ENCODE results near the gene SORCS3. TPM values are rescaled to one million over a fixed set of nuclear protein-coding genes. Genes with fewer than 3 reads are reported as not detected.

The SORCS3 gene
- total RNA-seq, 1 experiment from 2014 or later, result 0.04 TPM

DNA sequence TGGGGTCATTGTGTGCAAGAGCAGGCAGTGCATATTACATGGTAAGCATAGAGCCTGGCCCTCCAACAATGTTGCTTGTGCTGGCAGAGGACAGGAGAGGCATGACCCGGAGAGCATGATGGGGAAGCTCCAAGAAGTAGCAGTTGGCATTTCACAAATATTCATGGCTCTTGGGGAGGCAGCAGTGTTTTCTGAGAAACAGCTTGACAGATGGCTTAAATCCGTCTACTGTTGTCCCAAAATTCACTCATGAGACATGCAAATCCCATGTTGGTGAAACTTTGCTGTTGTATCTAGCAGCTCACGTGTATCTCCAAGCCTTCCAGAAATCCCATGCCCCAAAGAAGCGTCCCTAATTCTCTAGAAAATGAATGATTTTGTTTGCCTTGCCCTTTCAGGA is 487.0 kb downstream of the SORCS3 start:
- Histone ChIP-seq H3K27ac (ENCODE audit: insufficient read length, low read depth, low read length) (no peak overlapping the region), H3K14ac (ENCODE audit: insufficient read depth, low read length) (no peak overlapping the region), H3K4ac (ENCODE audit: low read depth, low read length) (no peak overlapping the region), H4K8ac (replicated peaks; ENCODE audit: insufficient read length, low read depth, low read length) (no peak overlapping the region), H2AK5ac (ENCODE audit: insufficient read length, low read length) (no peak overlapping the region), H3K9me3 (ENCODE audit: control insufficient read depth, low read depth, low read length) (no peaks in the 10 kb centered on the region), H3K23me2 (ENCODE audit: insufficient read length, low read depth, low read length, poor library complexity, severe bottlenecking) (no peaks in the 10 kb centered on the region), H2AFZ (ENCODE audit: low read length) (no peak overlapping the region), H3K79me2 (ENCODE audit: insufficient read depth, low read length) (no peaks in the 10 kb centered on the region), H3K27me3 (ENCODE audit: insufficient read depth, low read length) (no peaks in the 10 kb centered on the region), H4K91ac (ENCODE audit: insufficient read length, low read depth, low read length) (no peak overlapping the region), H2BK120ac (ENCODE audit: low read depth, low read length, poor library complexity, severe bottlenecking) (no peak overlapping the region), H3T11ph (ENCODE audit: low read length) (no peak overlapping the region), H3K56ac (ENCODE audit: insufficient read length, low read depth, low read length) (no peak overlapping the region), H2BK12ac (ENCODE audit: insufficient read length, low read depth, low read length) (no peak overlapping the region), H3K4me1 (ENCODE audit: insufficient read depth, low read length) (no peaks in the 10 kb centered on the region), H3K79me1 (ENCODE audit: insufficient read depth, low read depth, low read length, poor library complexity, severe bottlenecking) (no peaks in the 10 kb centered on the region), H3K23ac (ENCODE audit: insufficient read length, low read depth, low read length) (no peak overlapping the region), H4K5ac (ENCODE audit: insufficient read length, low read depth, low read length) (no peak overlapping the region), H3K4me2 (ENCODE audit: insufficient read depth, insufficient read length, low read length) (no peak overlapping the region), H2BK15ac (ENCODE audit: low read depth, low read length) (no peak overlapping the region), H3K9ac (ENCODE audit: extremely low read depth, insufficient read length, low read length) (no peak overlapping the region), H4K20me1 (ENCODE audit: control insufficient read depth, insufficient read depth, insufficient read length) (no peaks in the 10 kb centered on the region), H2BK5ac (ENCODE audit: insufficient read length, low read length) (no peak overlapping the region), H3K18ac (ENCODE audit: insufficient read length, low read depth, low read length) (no peak overlapping the region), H2BK20ac (ENCODE audit: low read depth, low read length, poor library complexity, severe bottlenecking) (no peak overlapping the region)
- TF ChIP-seq CTCF (conservative IDR thresholded peaks at IDR 0.05), result no peak
- Mint-ChIP-seq H3K36me3 (ENCODE audit: insufficient read depth in 1 of 3, low read depth in 3 of 3) (no peaks in the 10 kb centered on the region), H3K9me3 (no peaks in the 10 kb centered on the region), H3K27me3 (ENCODE audit: low read depth) (no peaks in the 10 kb centered on the region), H3K4me1 (peaks cover 3% of the 10 kb centered on the region in 2 experiments; a peak in 3 of 4 replicates), H3K27ac (no peak overlapping the region), H3K4me3 (no peak overlapping the region)
- WGBS (ENCODE audit: extremely low coverage, insufficient read length, low lambda C conversion rate), result no CpG with 5 or more reads among the region's 4 CpGs
- DNase-seq, result no peak

Data from H9 (cell line).